ENCODE measurements around the gene NT5C2.

The NT5C2 gene

GRCh38 chr10:103079946-103080345 is 113.1 kb downstream of the NT5C2 start:
- Histone ChIP-seq H3K27me3 (ENCODE audit: control insufficient read depth, insufficient read depth, low read length, poor library complexity, severe bottlenecking) (no peaks in the 10 kb centered on the region), H3K36me3 (ENCODE audit: control insufficient read depth, insufficient read depth, low read length) (peaks cover under 1% of the 10 kb centered on the region), H3K4me1 (ENCODE audit: control insufficient read depth, insufficient read depth, low read length) (no peaks in the 10 kb centered on the region), H3K4me3 (ENCODE audit: insufficient read depth, low read depth, low read length) (no peak overlapping the region), H3K27ac (ENCODE audit: insufficient read depth, low read depth, low read length, poor library complexity, severe bottlenecking) (no peak overlapping the region), H3K9me3 (ENCODE audit: control insufficient read depth, low read length) (no peaks in the 10 kb centered on the region)
- WGBS, 2 experiments: 92 to 94% methylated on average over 11 of the region's 11 CpGs

DNA sequence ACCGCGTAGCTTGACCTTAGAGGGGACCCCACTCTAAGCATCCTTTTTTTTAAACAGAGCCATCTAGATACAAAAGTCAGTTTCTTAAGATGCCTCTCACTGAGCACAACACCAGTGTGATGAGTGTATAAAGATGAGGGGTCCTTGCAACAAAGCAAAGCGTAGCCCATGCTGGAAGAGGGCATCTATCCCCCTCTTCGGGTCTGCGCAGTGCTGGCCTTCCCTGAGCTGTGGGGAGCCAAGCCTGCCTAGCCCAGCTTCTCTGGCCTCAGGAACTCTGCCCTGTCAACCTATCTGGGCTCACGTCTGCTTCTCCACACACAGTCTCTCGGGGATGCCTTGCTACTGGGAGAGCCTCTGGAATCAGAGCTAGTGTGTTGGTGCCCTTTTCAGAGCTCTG is 114.0 kb downstream of the NT5C2 start:
- Histone ChIP-seq H3K4me1 (ENCODE audit: control insufficient read depth, insufficient read depth, low read length) (no peaks in the 10 kb centered on the region), H3K27me3 (ENCODE audit: control insufficient read depth, insufficient read depth, low read length, poor library complexity, severe bottlenecking) (no peaks in the 10 kb centered on the region), H3K36me3 (ENCODE audit: control insufficient read depth, insufficient read depth, low read length) (no peaks in the 10 kb centered on the region), H3K27ac (ENCODE audit: insufficient read depth, low read depth, low read length, poor library complexity, severe bottlenecking) (no peak overlapping the region), H3K9me3 (ENCODE audit: control insufficient read depth, low read length) (no peaks in the 10 kb centered on the region), H3K4me3 (ENCODE audit: insufficient read depth, low read depth, low read length) (no peak overlapping the region)
- 94 to 97% methylated on average over 7 of the region's 7 CpGs for WGBS, 2 experiments

GRCh38 chr10:103078676-103079075 is 114.4 kb downstream of the NT5C2 start:
- Histone ChIP-seq H3K36me3 (ENCODE audit: control insufficient read depth, insufficient read depth, low read length) (no peaks in the 10 kb centered on the region), H3K9me3 (ENCODE audit: control insufficient read depth, low read length) (no peaks in the 10 kb centered on the region), H3K4me3 (ENCODE audit: insufficient read depth, low read depth, low read length) (no peak overlapping the region), H3K27ac (ENCODE audit: insufficient read depth, low read depth, low read length, poor library complexity, severe bottlenecking) (no peak overlapping the region), H3K4me1 (ENCODE audit: control insufficient read depth, insufficient read depth, low read length) (no peaks in the 10 kb centered on the region), H3K27me3 (ENCODE audit: control insufficient read depth, insufficient read depth, low read length, poor library complexity, severe bottlenecking) (no peaks in the 10 kb centered on the region)
- WGBS, 2 experiments: 92% methylated on average over 14 of the region's 14 CpGs

- 95 to 97% methylated on average over 2 to 3 of the region's 3 CpGs for WGBS, 2 experiments
- Histone ChIP-seq H3K27ac (ENCODE audit: insufficient read depth, low read depth, low read length, poor library complexity, severe bottlenecking) (no peak overlapping the region), H3K4me3 (ENCODE audit: insufficient read depth, low read depth, low read length) (no peak overlapping the region), H3K36me3 (ENCODE audit: control insufficient read depth, insufficient read depth, low read length) (no peaks in the 10 kb centered on the region), H3K27me3 (ENCODE audit: control insufficient read depth, insufficient read depth, low read length, poor library complexity, severe bottlenecking) (no peaks in the 10 kb centered on the region), H3K4me1 (ENCODE audit: control insufficient read depth, insufficient read depth, low read length) (no peaks in the 10 kb centered on the region), H3K9me3 (ENCODE audit: control insufficient read depth, low read length) (no peaks in the 10 kb centered on the region)
Measured at GRCh38 chr10:103078309-103078615, 114.8 kb downstream of the NT5C2 start.

- WGBS, 2 experiments: 91% methylated on average over 16 of the region's 16 CpGs
- Histone ChIP-seq H3K4me3 (ENCODE audit: insufficient read depth, low read depth, low read length) (no peak overlapping the region), H3K4me1 (ENCODE audit: control insufficient read depth, insufficient read depth, low read length) (no peaks in the 10 kb centered on the region), H3K27me3 (ENCODE audit: control insufficient read depth, insufficient read depth, low read length, poor library complexity, severe bottlenecking) (no peaks in the 10 kb centered on the region), H3K27ac (ENCODE audit: insufficient read depth, low read depth, low read length, poor library complexity, severe bottlenecking) (no peak overlapping the region), H3K36me3 (ENCODE audit: control insufficient read depth, insufficient read depth, low read length) (no peaks in the 10 kb centered on the region), H3K9me3 (ENCODE audit: control insufficient read depth, low read length) (no peaks in the 10 kb centered on the region)
Measured at GRCh38 chr10:103077491-103078308, 115.4 kb downstream of the NT5C2 start.

DNA sequence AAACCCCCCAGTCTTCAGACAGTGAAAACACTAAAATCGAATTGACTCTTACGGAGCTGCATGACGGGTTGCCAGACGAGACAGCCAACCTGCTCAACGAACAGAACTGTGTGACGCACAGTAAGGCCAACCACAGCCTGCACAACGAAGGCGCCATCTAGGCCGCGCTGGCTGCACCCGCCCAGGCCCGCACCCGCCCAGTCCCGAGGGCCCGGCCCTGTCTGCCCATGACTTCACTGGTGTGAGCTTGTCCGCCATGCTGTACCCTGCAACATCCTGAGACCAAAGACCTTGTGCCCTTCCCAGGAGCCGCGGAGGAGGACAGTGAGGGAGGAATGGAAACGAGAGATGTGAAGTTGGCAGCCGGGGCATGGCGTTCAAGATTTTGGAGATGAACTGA is 116.1 kb downstream of the NT5C2 start:
- 92 to 95% methylated on average over 21 of the region's 21 CpGs for WGBS, 2 experiments
- Histone ChIP-seq H3K4me3 (ENCODE audit: insufficient read depth, low read depth, low read length) (no peak overlapping the region), H3K4me1 (ENCODE audit: control insufficient read depth, insufficient read depth, low read length) (no peaks in the 10 kb centered on the region), H3K27ac (ENCODE audit: insufficient read depth, low read depth, low read length, poor library complexity, severe bottlenecking) (no peak overlapping the region), H3K36me3 (ENCODE audit: control insufficient read depth, insufficient read depth, low read length) (no peaks in the 10 kb centered on the region), H3K27me3 (ENCODE audit: control insufficient read depth, insufficient read depth, low read length, poor library complexity, severe bottlenecking) (no peaks in the 10 kb centered on the region), H3K9me3 (ENCODE audit: control insufficient read depth, low read length) (no peaks in the 10 kb centered on the region)

GRCh38 chr10:103072891-103073290 is 120.2 kb downstream of the NT5C2 start:
- H3K27ac ChIP-seq (ENCODE audit: insufficient read depth, low read depth, low read length, poor library complexity, severe bottlenecking): no peak overlapping the region
- no peaks in the 10 kb centered on the region for H3K27me3 ChIP-seq (ENCODE audit: control insufficient read depth, insufficient read depth, low read length, poor library complexity, severe bottlenecking)
- peaks cover 4% of the 10 kb centered on the region for H3K36me3 ChIP-seq (ENCODE audit: control insufficient read depth, insufficient read depth, low read length)
- H3K9me3 ChIP-seq (ENCODE audit: control insufficient read depth, low read length): no peaks in the 10 kb centered on the region
- no peaks in the 10 kb centered on the region for H3K4me1 ChIP-seq (ENCODE audit: control insufficient read depth, insufficient read depth, low read length)
- H3K4me3 ChIP-seq (ENCODE audit: insufficient read depth, low read depth, low read length): no peak overlapping the region
- WGBS, 2 experiments: 92 to 97% methylated on average over 7 to 8 of the region's 8 CpGs

GRCh38 chr10:103072276-103072675 is 120.8 kb downstream of the NT5C2 start:
- H3K27ac ChIP-seq (ENCODE audit: insufficient read depth, low read depth, low read length, poor library complexity, severe bottlenecking): no peak overlapping the region
- 95 to 97% methylated on average over 22 of the region's 22 CpGs for WGBS, 2 experiments
- no peak overlapping the region for H3K4me3 ChIP-seq (ENCODE audit: insufficient read depth, low read depth, low read length)
- H3K9me3 ChIP-seq (ENCODE audit: control insufficient read depth, low read length): no peaks in the 10 kb centered on the region
- no peaks in the 10 kb centered on the region for H3K4me1 ChIP-seq (ENCODE audit: control insufficient read depth, insufficient read depth, low read length)
- no peaks in the 10 kb centered on the region for H3K27me3 ChIP-seq (ENCODE audit: control insufficient read depth, insufficient read depth, low read length, poor library complexity, severe bottlenecking)
- peaks cover 4% of the 10 kb centered on the region for H3K36me3 ChIP-seq (ENCODE audit: control insufficient read depth, insufficient read depth, low read length)

DNA sequence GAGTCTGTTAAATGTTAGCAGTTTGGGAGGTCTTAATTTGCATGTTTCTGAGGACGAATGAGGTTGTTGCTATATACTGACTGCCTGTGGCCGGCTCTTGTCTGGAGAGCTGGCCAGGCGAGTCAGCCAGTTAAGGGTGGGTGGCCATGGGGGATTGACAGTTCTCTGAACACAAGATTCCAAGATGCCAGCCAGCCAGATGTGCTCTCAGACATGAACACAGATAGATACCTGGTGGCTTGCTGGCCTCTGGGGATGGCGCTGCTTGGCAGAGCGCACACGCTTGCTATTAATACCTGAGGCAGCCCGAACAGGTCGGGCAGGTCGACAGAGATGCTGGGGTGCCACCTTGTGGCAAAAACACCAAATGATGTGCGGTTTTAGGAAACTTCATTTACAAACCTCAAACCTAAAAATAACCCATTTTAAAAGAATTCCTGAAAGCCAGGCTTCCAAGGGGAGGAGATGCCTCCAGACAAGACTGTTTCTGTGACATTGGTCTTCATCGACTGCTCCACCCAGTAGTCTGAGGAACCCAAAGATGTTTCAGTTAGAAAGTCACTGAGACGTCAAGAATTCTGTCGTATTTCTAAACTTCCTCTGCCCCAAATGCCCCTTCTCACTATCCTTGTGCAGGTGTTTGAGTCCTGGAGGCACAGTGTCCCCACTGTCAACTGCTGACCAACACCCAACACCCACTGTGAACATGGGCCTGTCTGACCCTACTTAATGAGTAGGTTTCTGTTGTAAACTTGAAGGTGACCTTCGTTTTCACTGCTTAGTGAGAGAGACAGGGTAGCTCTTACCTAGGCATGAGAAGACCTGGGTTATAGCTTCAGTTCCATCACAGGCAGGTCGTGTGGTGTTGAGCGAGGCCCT is 123.4 kb downstream of the NT5C2 start:
- no peaks in the 10 kb centered on the region for H3K9me3 ChIP-seq (ENCODE audit: control insufficient read depth, low read length)
- peaks cover 4% of the 10 kb centered on the region for H3K36me3 ChIP-seq (ENCODE audit: control insufficient read depth, insufficient read depth, low read length)
- H3K4me1 ChIP-seq (ENCODE audit: control insufficient read depth, insufficient read depth, low read length): no peaks in the 10 kb centered on the region
- H3K4me3 ChIP-seq (ENCODE audit: insufficient read depth, low read depth, low read length): no peak overlapping the region
- 55 to 58% methylated on average over 16 of the region's 16 CpGs for WGBS, 2 experiments
- no peak overlapping the region for H3K27ac ChIP-seq (ENCODE audit: insufficient read depth, low read depth, low read length, poor library complexity, severe bottlenecking)
- no peaks in the 10 kb centered on the region for H3K27me3 ChIP-seq (ENCODE audit: control insufficient read depth, insufficient read depth, low read length, poor library complexity, severe bottlenecking)

GRCh38 chr10:103067956-103068355 is 125.1 kb downstream of the NT5C2 start:
- H3K27me3 ChIP-seq (ENCODE audit: control insufficient read depth, insufficient read depth, low read length, poor library complexity, severe bottlenecking): no peaks in the 10 kb centered on the region
- no peaks in the 10 kb centered on the region for H3K9me3 ChIP-seq (ENCODE audit: control insufficient read depth, low read length)
- WGBS, 2 experiments: 90 to 92% methylated on average over 6 of the region's 6 CpGs
- H3K4me1 ChIP-seq (ENCODE audit: control insufficient read depth, insufficient read depth, low read length): no peaks in the 10 kb centered on the region
- H3K36me3 ChIP-seq (ENCODE audit: control insufficient read depth, insufficient read depth, low read length): peaks cover 4% of the 10 kb centered on the region
- no peak overlapping the region for H3K4me3 ChIP-seq (ENCODE audit: insufficient read depth, low read depth, low read length)
- H3K27ac ChIP-seq (ENCODE audit: insufficient read depth, low read depth, low read length, poor library complexity, severe bottlenecking): no peak overlapping the region

Measured in ectodermal cell (in vitro differentiated cells).